Skeletal muscle tissue (tissue), 4 donors: ENCODE measurements around the gene RGS5. TPM values are rescaled to one million over a fixed set of nuclear protein-coding genes. Genes with fewer than 3 reads are reported as not detected.

Experiments used
- H3K27ac ChIP-seq: one replicate; pipeline ENCODE4 v1.7.0; 2013; ENCODE audit warnings: mild to moderate bottlenecking, low read depth, low read length, inconsistent platforms
- H3K27me3 ChIP-seq, 3 donors: one replicate each; pipeline ENCODE4 v1.7.0; 2013; ENCODE audit warnings: low read length in 3 of 3; ENCODE audit not compliant: control insufficient read depth in 3 of 3, insufficient read depth in 3 of 3
- H3K36me3 ChIP-seq, 3 donors: one replicate each; pipeline ENCODE4 v1.7.0; 2013; ENCODE audit warnings: low read length in 3 of 3; ENCODE audit not compliant: control insufficient read depth in 3 of 3, insufficient read depth in 3 of 3
- H3K4me1 ChIP-seq, 3 donors: one replicate each; pipeline ENCODE4 v1.7.0; 2013; ENCODE audit warnings: low read length in 3 of 3, mild to moderate bottlenecking in 3 of 3; ENCODE audit not compliant: control insufficient read depth in 3 of 3, insufficient read depth in 3 of 3
- H3K4me3 ChIP-seq, 3 donors: one replicate each; pipeline ENCODE4 v1.7.0; 2013; ENCODE audit warnings: low read length in 3 of 3
- H3K9ac ChIP-seq, 3 donors: one replicate each; pipeline ENCODE4 v1.7.0; 2013; ENCODE audit warnings: low read length in 3 of 3, mild to moderate bottlenecking in 3 of 3, moderate library complexity in 2 of 3, low read depth in 1 of 3
- H3K9me3 ChIP-seq, 3 donors: one replicate each; pipeline ENCODE4 v1.7.0; 2013; ENCODE audit warnings: low read length in 3 of 3; ENCODE audit not compliant: control insufficient read depth in 3 of 3
- total RNA-seq: library from RNA; depleted of rRNA; stranded (reverse); fragments of >200 nt; gene quantifications from one replicate; pipeline ENCODE4 v1.2.3, GENCODE V29; 2014
- donor health status: Osteomylitis.

The RGS5 gene
- total RNA-seq, 1 donor from 2014 or later: 7.8 TPM

- H3K27me3 ChIP-seq: no peaks in the 10 kb centered on the region
- H3K4me3 ChIP-seq: no peak overlapping the region
- H3K9me3 ChIP-seq: no peaks in the 10 kb centered on the region
- H3K9ac ChIP-seq: no peak overlapping the region
- no peaks in the 10 kb centered on the region for H3K36me3 ChIP-seq
- no peak overlapping the region for H3K27ac ChIP-seq
- H3K4me1 ChIP-seq: no peaks in the 10 kb centered on the region
Observed at GRCh38 chr1:163161337-163161736, 41.4 kb downstream of the RGS5 start.

- no peaks in the 10 kb centered on the region for H3K27me3 ChIP-seq
- no peak overlapping the region for H3K9ac ChIP-seq
- H3K27ac ChIP-seq: no peak overlapping the region
- H3K4me1 ChIP-seq: no peaks in the 10 kb centered on the region
- H3K4me3 ChIP-seq: no peak overlapping the region
- H3K9me3 ChIP-seq: no peaks in the 10 kb centered on the region
- H3K36me3 ChIP-seq: peaks cover 0 to 3% (median 0%) of the 10 kb centered on the region in 3 donors
Observed at GRCh38 chr1:163155606-163156005, 47.1 kb downstream of the RGS5 start.

GRCh38 chr1:163148911-163149310 is 53.8 kb downstream of the RGS5 start:
- Histone ChIP-seq H3K4me1 (no peaks in the 10 kb centered on the region), H3K27me3 (no peaks in the 10 kb centered on the region), H3K4me3 (no peak overlapping the region), H3K9me3 (no peaks in the 10 kb centered on the region), H3K9ac (no peak overlapping the region), H3K27ac (no peak overlapping the region), H3K36me3 (peaks cover 0 to 3% (median 0%) of the 10 kb centered on the region in 3 donors)

GRCh38 chr1:163147019-163147418 is 55.7 kb downstream of the RGS5 start:
- H3K36me3 ChIP-seq: no peaks in the 10 kb centered on the region
- no peaks in the 10 kb centered on the region for H3K27me3 ChIP-seq
- no peaks in the 10 kb centered on the region for H3K9me3 ChIP-seq
- no peaks in the 10 kb centered on the region for H3K4me1 ChIP-seq
- no peak overlapping the region for H3K4me3 ChIP-seq
- no peak overlapping the region for H3K9ac ChIP-seq
- H3K27ac ChIP-seq: no peak overlapping the region

- Histone ChIP-seq H3K4me3 (no peak overlapping the region), H3K36me3 (no peaks in the 10 kb centered on the region), H3K27me3 (no peaks in the 10 kb centered on the region), H3K9ac (no peak overlapping the region), H3K4me1 (no peaks in the 10 kb centered on the region), H3K9me3 (no peaks in the 10 kb centered on the region), H3K27ac (no peak overlapping the region)
Observed at GRCh38 chr1:163145435-163145834, 57.3 kb downstream of the RGS5 start.

GRCh38 chr1:163144418-163144817 is 58.3 kb downstream of the RGS5 start:
- Histone ChIP-seq H3K9ac (no peak overlapping the region), H3K4me3 (no peak overlapping the region), H3K4me1 (no peaks in the 10 kb centered on the region), H3K9me3 (no peaks in the 10 kb centered on the region), H3K27me3 (no peaks in the 10 kb centered on the region), H3K27ac (no peak overlapping the region), H3K36me3 (no peaks in the 10 kb centered on the region)

- Histone ChIP-seq H3K27me3 (no peaks in the 10 kb centered on the region), H3K9me3 (no peaks in the 10 kb centered on the region), H3K27ac (no peak overlapping the region), H3K4me3 (no peak overlapping the region), H3K4me1 (no peaks in the 10 kb centered on the region), H3K9ac (no peak overlapping the region), H3K36me3 (no peaks in the 10 kb centered on the region)
Observed at GRCh38 chr1:163142152-163142551, 60.6 kb downstream of the RGS5 start.

- Histone ChIP-seq H3K4me3 (no peak overlapping the region), H3K9ac (no peak overlapping the region), H3K27me3 (no peaks in the 10 kb centered on the region), H3K9me3 (no peaks in the 10 kb centered on the region), H3K4me1 (no peaks in the 10 kb centered on the region), H3K36me3 (no peaks in the 10 kb centered on the region), H3K27ac (no peak overlapping the region)
Observed at GRCh38 chr1:163141556-163141955, 61.2 kb downstream of the RGS5 start.

- Histone ChIP-seq H3K4me3 (no peak overlapping the region), H3K4me1 (no peaks in the 10 kb centered on the region), H3K27ac (no peak overlapping the region), H3K9ac (no peak overlapping the region), H3K9me3 (no peaks in the 10 kb centered on the region), H3K36me3 (no peaks in the 10 kb centered on the region), H3K27me3 (no peaks in the 10 kb centered on the region)
Observed at GRCh38 chr1:163137556-163138265, 65.0 kb downstream of the RGS5 start.

GRCh38 chr1:163131981-163132380 is 70.7 kb downstream of the RGS5 start:
- H3K9me3 ChIP-seq: no peaks in the 10 kb centered on the region
- no peak overlapping the region for H3K27ac ChIP-seq
- H3K4me1 ChIP-seq: no peaks in the 10 kb centered on the region
- H3K4me3 ChIP-seq: no peak overlapping the region
- no peak overlapping the region for H3K9ac ChIP-seq
- no peaks in the 10 kb centered on the region for H3K27me3 ChIP-seq
- H3K36me3 ChIP-seq: no peaks in the 10 kb centered on the region
